ENCODE data around the gene ZNF827. TPM values are rescaled to one million over a fixed set of nuclear protein-coding genes. Genes with fewer than 3 reads are reported as not detected.

ZNF827 gene
- total and polyA plus RNA-seq, 2 of the 13 experiments (the other 11 are each of a cell fraction or from before 2014, with no cell fraction given): 2.8 TPM

DNA sequence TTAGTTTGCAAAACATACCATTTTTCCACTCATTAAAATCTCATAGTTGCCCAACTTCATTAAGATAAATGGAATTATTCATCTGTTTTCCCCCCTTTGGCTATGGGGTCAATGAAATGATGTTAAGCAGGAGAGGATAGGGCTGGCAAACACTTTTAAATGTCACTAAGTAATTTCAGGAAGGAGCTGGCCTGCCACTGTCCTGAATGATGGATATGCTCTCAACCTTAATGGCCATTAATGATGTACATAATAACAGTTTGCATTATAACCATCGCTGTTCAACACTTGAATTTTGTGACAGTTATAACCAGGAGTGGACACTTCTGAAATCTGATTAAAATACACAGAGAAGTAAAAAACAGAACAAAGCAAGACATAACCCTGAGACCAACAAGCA is 181.4 kb downstream of the ZNF827 start (continued):
- no peak for TF ChIP-seq PRMT3 (CRISPR knock-in tag; IDR thresholded peaks at IDR 0.05; ENCODE audit: borderline replicate concordance, low read depth)

GRCh38 chr4:145756244-145756643 is 182.4 kb downstream of the ZNF827 start:
- no peak overlapping the region for H3K27ac ChIP-seq (ENCODE audit: extremely low read length, insufficient read depth, low read length)
- H3K36me3 ChIP-seq (replicated peaks in 1 of 2; ENCODE audit: control insufficient read depth in 1 of 2, insufficient read depth in 2 of 2, low read length in 2 of 2): peaks cover 5 to 11% of the 10 kb centered on the region in 2 experiments; a peak in 4 of 5 replicates
- no peak for ATAC-seq
- no peak overlapping the region for H3K4me2 ChIP-seq (ENCODE audit: low read depth, low read length)
- in situ Hi-C loops (cut with HindIII; ENCODE audit: extremely low pct_ligation_motif_present, low pct_unique_long_range_greater_than_20kb) (no loop called here), intact Hi-C loops (cut with micrococcal nuclease; ENCODE audit: unreplicated experiment) (no loop called here)
- POLR2A ChIA-PET: no interaction called here
- no peak for DNase-seq (ENCODE audit: low spot score)
- no peaks in the 10 kb centered on the region for H3K9me3 ChIP-seq (ENCODE audit: low read length)
- H3K9ac ChIP-seq (ENCODE audit: insufficient read depth, low read depth, low read length): no peak overlapping the region
- no peaks in the 10 kb centered on the region; a peak in 1 of 5 replicates for H3K27me3 ChIP-seq (ENCODE audit: control insufficient read depth in 1 of 2, insufficient read depth in 2 of 2, low read length in 2 of 2)
- TF ChIP-seq CCAR2 (optimal IDR thresholded peaks at IDR 0.05; ENCODE audit: low read depth, low read length) (no peak), TFAP4 (IDR thresholded peaks at IDR 0.05; ENCODE audit: borderline replicate concordance, low read depth) (no peak), ZFP90 (CRISPR knock-in tag; IDR thresholded peaks at IDR 0.05; ENCODE audit: borderline replicate concordance) (no peak), ATF7 (IDR thresholded peaks at IDR 0.05) (no peak), ATF7 (CRISPR knock-in tag; IDR thresholded peaks at IDR 0.05) (no peak), ZNF317 (CRISPR knock-in tag; IDR thresholded peaks at IDR 0.05) (no peak), JDP2 (CRISPR knock-in tag; IDR thresholded peaks at IDR 0.05; ENCODE audit: borderline replicate concordance) (no peak), ZNF772 (CRISPR knock-in tag; IDR thresholded peaks at IDR 0.05) (no peak), ISL2 (CRISPR knock-in tag; IDR thresholded peaks at IDR 0.05) (no peak), CHD2 (IDR thresholded peaks at IDR 0.05; ENCODE audit: low read depth, low read length) (no peak), IRX3 (CRISPR knock-in tag; IDR thresholded peaks at IDR 0.05; ENCODE audit: borderline replicate concordance, low read depth) (no peak), CBFB (CRISPR knock-in tag; IDR thresholded peaks at IDR 0.05) (no peak), TERF1 (CRISPR knock-in tag; IDR thresholded peaks at IDR 0.05) (no peak)
- no TSS peak for BruUV-seq (replicated peaks)
- H3K79me2 ChIP-seq (ENCODE audit: insufficient read depth, low read length): no peaks in the 10 kb centered on the region
- FAIRE-seq: no peak
- no peaks in the 10 kb centered on the region for H3K4me1 ChIP-seq (ENCODE audit: insufficient read depth, low read length)
- WGBS (ENCODE audit: low lambda C conversion rate): 92% methylated on average over 1 of the region's 1 CpG
- no peak overlapping the region for H2AFZ ChIP-seq (ENCODE audit: low read length)
- CTCF ChIA-PET (ENCODE audit: low intra/inter-chr PET ratio, low total read pairs): no interaction called here
- no peaks in the 10 kb centered on the region for H4K20me1 ChIP-seq (ENCODE audit: insufficient read depth, low read length)
- H3K4me3 ChIP-seq (replicated peaks in 1 of 3; ENCODE audit: insufficient read depth in 1 of 3, low read depth in 2 of 3, low read length in 3 of 3): no peak overlapping the region

Measured in HepG2 (cell line).